SU-DHL-6 (cell line): Measurements from ENCODE around the gene GJA9.

Source experiments
- EZH2phosphoT487 ChIP-seq: fragments of 200-600 bp; sonication (generic), shearing (Covaris generic); conservative IDR thresholded peaks from 2 replicates; pipeline ENCODE4 v1.6.1; 2018; ENCODE audit warnings: mild to moderate bottlenecking, antibody characterized with exemption, low read length, moderate library complexity, mixed read lengths
- TF ChIP-seq, protein P1 (sequence below): fragments of 200-600 bp; sonication (generic); IDR thresholded peaks from one replicate; pipeline ENCODE4 v1.5.1; 2017; ENCODE audit warnings: antibody characterized with exemption, mild to moderate bottlenecking, low read length, moderate library complexity; ENCODE audit not compliant: insufficient read depth, poor library complexity, severe bottlenecking

DNA sequence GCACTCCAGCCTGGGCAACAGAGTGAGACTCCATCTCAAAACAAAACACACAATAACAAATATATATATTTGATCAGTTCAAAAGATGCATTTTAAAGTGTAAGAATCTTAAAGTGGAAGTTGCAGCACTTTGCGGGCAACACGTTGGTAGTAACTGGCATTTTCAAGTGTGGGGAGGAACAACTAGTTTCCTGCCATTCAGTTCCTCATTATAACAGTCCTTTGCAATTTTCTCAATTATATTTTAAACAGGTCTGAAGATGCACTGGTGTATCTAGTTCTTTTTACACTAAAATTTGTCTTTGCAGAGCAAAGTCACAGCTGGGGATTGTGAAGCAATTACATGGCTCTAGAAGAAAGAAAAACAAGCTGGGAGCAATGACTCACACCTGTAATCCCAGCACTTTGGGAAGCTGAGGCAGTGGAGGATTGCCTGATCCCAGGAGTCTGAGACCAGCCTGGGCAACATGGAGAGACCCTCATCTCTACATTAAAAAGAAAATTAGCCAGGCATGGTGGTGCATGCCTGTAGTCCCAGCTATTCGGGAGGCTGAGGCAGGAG lies 47.1 kb downstream of the GJA9 start:
- TF ChIP-seq, protein P1, sequence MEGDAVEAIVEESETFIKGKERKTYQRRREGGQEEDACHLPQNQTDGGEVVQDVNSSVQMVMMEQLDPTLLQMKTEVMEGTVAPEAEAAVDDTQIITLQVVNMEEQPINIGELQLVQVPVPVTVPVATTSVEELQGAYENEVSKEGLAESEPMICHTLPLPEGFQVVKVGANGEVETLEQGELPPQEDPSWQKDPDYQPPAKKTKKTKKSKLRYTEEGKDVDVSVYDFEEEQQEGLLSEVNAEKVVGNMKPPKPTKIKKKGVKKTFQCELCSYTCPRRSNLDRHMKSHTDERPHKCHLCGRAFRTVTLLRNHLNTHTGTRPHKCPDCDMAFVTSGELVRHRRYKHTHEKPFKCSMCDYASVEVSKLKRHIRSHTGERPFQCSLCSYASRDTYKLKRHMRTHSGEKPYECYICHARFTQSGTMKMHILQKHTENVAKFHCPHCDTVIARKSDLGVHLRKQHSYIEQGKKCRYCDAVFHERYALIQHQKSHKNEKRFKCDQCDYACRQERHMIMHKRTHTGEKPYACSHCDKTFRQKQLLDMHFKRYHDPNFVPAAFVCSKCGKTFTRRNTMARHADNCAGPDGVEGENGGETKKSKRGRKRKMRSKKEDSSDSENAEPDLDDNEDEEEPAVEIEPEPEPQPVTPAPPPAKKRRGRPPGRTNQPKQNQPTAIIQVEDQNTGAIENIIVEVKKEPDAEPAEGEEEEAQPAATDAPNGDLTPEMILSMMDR = no peak
- no peak for TF ChIP-seq EZH2phosphoT487
